Measurements from ENCODE around the gene CNP.

Gene CNP

DNA sequence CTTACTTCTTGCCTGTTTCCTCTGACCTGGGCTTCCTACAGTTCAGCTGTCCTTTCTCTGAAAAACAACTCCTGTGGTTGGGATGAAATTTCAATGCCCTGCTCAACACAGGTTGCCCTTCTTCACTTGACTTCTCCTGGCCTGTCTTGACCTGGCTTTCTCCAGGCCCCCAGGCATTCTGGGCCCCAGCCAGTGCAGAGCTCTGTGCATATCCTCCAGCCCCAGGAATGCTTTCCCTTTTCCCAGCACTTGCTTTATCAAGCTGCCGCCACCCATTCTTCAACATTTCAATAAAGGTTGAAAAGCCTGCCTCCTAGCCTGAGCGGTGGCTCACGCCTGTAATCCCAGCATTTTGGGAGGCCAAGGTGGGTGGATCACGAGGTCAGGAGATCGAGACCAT is 25.4 kb upstream of the CNP start:
- peak; percentile 54 for DNase-seq (ENCODE audit: low read depth, low spot score)

- no peak for DNase-seq (ENCODE audit: low read depth, low spot score)
Observed at GRCh38 chr17:41942626-41943373, 23.8 kb upstream of the CNP start.

DNA sequence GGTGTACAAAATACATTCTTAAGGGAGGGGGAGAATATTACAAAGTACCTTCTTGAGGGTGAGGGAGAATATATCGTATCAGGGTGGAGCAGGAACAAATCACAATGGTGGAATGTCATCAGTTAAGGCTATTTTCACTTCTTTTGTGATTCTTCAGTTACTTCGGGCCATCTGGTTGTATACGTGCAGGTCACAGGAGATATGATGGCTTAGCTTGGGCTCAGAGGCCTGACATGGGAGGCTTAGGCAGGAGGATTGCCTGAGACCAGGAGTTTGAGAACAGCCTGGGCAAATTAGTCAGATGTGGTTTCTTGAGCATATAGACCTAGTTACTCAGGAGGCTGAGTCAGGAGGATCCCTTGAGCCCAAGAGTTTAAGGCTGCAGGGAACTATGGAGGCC is 23.1 kb upstream of the CNP start:
- DNase-seq (ENCODE audit: low read depth, low spot score): no peak

GRCh38 chr17:41944943-41945342 is 21.7 kb upstream of the CNP start:
- no peak for DNase-seq (ENCODE audit: low read depth, low spot score)

DNA sequence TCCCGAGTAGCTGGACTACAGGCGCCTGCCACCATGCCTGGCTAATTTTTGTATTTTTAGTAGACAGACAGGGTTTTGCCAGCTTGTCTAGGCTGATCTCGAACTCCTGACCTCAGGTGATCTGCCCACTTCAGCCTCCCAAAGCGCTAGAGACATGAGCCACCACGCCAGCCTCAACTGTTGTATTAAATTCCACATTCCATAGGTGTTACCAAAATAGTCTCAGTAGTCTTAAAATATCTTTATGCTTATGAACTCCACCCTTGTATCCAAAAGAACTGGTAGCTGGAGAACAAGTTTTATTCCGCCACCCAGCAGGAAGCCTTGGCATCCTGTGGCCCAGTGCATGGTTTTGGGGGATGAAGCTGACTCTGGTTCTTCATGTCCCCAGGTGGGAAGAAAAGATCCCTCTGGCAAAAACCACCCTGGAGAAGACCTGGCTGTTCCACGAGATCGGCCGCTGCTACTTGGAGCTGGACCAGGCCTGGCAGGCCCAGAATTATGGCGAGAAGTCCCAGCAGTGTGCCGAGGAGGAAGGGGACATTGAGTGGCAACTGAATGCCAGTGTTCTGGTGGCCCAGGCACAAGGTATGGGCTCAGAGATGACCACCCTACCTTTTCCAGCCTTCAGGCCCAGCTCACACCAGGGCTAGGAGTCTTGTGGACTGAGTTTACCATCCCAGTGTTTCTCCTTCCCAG is 17.7 kb upstream of the CNP start:
- DNase-seq (ENCODE audit: low read depth, low spot score): no peak

DNA sequence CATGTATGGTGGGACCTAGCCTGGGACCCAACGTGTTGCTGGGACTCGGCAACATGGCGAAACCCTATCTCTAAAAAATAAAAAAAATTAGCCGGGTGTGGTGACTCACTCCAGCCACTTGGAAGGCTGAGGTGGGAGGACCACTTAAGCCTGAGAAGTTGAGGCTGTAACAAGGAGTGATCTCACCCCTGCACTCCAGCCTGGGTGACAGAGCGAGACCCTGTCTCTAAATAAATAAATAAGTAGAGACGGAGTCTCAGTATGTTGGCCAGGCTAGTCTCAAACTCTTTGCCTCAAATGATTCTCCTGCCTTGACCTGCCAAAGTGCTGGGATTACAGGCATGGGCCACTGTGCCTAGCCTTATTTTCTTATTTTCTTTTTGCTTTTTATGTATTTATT is 10.1 kb upstream of the CNP start:
- no peak for DNase-seq (ENCODE audit: low read depth, low spot score)

GRCh38 chr17:41957031-41957868 is 9.3 kb upstream of the CNP start:
- peak; percentile 74 for DNase-seq (ENCODE audit: low read depth, low spot score)

DNA sequence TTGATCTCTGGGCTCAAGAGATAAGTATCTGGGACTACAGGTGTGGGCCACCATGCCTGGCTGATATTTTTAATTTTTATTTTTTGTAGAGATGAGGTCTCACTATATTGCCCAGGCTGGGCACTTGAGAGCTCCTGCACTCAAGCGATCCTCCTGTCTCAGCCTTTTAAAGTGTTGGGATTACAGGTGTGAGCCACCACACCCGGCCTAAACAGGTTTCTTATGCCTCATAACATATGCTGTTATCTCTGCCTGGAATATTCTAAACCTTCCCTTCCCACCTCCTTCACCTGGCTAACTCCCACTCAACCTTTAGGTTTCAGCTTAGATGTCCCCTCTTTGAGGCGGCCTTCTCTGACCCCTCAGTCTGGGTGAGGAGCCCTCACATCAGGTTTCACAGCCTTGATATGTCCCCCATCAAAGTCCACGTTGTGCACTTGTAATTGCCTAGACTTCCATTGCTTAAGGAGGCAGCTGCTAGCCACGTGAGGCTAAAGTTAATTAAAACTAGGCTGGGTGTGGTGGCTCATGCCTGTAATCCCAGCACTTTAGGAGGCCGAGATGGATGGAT is 8.6 kb upstream of the CNP start:
- no peak for DNase-seq (ENCODE audit: low read depth, low spot score)

GRCh38 chr17:41959030-41959335 is 7.6 kb upstream of the CNP start:
- DNase-seq (ENCODE audit: low read depth, low spot score): no peak

GRCh38 chr17:41959336-41960095 is 7.1 kb upstream of the CNP start:
- DNase-seq (ENCODE audit: low read depth, low spot score): peak; percentile 92

- no peak for DNase-seq (ENCODE audit: low read depth, low spot score)
Observed at GRCh38 chr17:41962111-41962510, 4.5 kb upstream of the CNP start.

DNA sequence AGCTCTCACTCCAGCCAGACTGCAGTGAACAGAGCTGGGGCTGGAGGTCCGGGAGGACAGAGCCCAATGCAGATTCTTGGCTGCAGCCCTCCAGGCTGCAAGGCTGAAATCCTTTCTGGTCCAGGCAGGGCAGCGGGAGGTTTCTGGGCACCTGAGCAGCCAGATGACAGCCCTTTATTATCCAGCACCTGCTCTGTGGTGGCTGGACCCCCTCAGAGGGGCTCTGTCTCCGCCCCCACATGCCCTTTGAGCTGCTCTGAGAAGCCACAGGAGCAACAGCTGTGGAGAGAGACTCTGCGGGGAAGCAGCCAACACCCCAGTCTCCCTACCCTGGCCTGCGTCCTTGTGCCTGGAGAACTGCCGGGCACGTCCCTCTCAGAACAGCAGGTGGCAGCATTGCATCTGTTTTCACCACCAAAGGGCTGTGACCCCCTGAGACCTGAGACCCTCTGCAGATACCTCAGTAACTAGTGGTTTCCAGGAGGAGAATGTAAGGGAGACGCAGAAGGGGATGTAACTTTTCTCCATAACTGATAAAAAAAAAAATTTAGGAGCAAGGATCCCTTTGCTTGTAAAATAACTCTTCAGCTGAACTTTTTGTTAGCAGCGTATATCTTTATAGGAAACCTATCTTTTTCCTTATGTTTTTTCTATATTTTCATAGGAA is 3.7 kb upstream of the CNP start:
- DNase-seq (ENCODE audit: low read depth, low spot score): peak; percentile 88

DNA sequence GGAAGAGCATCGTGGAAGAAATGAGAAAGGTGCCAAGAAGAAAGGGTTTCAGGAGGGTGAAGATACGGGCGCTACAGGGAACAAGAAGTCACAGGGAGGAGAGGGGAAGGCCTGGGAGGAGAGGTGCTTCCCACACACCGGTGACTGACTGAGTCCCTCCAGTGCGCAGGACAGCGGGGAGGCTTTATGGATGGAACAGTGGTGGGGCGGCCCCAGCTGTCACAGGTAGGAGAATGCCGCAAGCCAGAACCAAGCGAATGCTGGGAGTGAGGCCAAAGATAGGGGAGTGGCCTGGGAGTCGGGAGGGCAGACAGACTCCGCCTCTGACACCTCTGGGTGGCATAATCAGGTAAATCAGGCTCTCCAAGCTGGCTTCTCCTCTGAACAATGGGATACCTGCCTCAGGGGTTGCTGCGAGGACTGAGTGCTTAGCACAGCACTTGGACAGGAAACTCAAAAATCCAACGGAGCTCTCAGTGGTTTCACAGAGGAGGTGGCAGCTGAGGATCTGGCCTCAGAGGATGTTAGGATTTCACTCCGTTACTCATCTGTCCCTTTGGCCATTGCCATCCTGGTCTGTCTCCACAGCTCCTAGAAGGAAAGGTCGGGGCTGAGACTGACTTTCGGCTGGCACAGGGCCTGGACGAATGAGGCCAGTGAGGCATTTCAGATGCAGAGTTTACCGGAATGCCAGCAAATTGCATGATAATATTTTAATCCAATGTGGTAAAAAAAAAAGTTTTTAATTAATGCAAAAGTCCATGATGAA is 717 bp upstream of the CNP start:
- DNase-seq (ENCODE audit: low read depth, low spot score): peak; percentile 94

DNA sequence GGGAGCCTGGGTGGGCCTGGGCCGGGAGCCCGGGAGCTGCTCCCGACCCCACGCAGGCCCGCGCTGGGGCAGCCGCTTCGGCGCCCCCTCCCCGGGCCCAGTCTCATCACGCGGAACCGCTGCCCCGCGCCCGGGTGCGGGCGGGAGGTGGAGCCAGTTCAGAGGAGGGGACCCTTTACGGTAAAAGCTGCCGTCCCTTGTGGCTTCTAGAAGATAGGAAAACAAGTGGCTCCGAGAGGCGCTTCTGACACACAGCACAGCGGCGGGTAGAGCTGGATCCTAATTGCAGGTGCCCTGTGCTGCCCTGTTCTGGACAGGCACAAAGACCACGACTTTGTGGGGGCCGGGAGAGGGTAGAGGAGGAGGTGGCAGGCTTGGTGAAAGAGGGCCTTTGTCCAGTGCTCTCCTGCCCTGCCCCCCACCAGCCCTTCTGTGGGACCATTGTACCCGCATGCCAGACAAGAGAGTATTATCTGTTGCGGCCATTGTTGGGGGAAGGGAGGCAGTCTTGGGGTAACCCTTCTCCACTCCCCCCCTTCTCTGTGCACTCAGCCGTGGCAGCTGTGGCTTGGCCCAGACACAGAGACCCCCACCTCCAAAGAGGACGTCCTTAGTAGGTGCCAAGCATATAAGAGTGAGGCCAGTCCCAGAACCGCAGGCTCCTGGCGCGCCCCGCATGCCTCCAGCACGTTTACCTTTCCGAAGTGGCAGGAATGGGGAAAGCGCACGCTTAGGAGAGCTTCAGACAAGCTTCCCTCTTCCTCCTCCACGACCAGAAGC is 736 bp downstream of the CNP start:
- DNase-seq (ENCODE audit: low read depth, low spot score): peak; percentile 39

DNA sequence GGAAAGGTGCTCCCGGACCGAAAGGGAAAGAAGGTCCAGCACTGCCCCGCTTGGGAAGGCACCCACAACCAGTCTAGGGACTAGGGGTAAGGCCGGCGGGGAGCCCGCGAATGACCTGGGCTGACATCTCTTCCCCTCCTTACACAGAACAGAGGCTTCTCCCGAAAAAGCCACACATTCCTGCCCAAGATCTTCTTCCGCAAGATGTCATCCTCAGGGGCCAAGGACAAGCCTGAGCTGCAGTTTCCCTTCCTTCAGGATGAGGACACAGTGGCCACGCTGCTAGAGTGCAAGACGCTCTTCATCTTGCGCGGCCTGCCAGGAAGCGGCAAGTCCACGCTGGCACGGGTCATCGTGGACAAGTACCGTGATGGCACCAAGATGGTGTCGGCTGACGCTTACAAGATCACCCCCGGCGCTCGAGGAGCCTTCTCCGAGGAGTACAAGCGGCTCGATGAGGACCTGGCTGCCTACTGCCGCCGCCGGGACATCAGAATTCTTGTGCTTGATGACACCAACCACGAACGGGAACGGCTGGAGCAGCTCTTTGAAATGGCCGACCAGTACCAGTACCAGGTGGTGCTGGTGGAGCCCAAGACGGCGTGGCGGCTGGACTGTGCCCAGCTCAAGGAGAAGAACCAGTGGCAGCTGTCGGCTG is 1.5 kb downstream of the CNP start:
- DNase-seq (ENCODE audit: low read depth, low spot score): peak; percentile 12

DNA sequence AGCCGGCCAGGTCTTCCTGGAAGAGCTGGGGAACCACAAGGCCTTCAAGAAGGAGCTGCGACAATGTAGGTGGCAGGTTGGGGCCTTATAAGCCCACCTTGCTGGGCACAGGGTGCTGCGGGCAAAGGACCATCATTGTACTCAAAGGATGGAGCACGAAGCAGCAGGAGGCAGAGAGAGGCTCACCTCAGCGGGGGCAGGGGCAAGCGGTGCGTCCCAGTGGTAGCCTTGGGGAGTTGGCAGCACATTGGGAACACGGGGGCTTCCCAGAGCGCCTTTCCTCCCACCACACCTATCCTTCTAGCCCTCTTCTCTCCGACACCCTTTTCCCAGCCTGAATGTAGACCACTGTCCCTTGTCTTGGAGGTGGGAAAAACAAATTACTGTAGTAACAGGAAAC is 2.1 kb downstream of the CNP start:
- no peak for DNase-seq (ENCODE audit: low read depth, low spot score)

DNA sequence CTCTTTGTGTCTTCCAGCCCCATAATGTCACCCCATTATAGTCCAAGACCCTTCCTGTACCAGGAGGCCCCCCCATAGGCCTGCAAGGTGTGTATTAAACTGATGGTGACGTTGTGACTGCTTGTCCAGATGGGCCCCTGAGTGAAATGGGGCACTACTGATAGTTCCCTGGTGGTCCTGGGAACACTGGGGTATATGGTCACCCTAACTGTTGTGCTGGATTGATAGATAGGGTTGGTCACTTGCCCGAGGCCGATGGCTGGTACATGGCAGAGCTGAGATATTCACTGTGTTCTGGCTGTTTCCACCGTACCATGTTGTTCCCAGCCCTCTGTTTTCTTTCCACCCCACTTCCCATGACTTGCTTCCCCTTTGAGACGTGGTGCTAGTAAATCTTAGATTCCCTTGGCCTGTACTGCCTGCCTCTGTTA is 4.3 kb downstream of the CNP start:
- no peak for DNase-seq (ENCODE audit: low read depth, low spot score)

GRCh38 chr17:41971721-41972523 is 5.3 kb downstream of the CNP start:
- DNase-seq (ENCODE audit: low read depth, low spot score): no peak

Measured in ELF-1 (cell line).